Measurements from ENCODE around the gene IQCM.

GRCh38 chr4:149605601-149606378 is 209.9 kb downstream of the IQCM start:
- TF ChIP-seq SUZ12 (IDR thresholded peaks at IDR 0.05; ENCODE audit: extremely low read depth, insufficient read depth, insufficient read length) (no peak), ZNF274 (IDR thresholded peaks at IDR 0.05; ENCODE audit: low read depth, low read length) (no peak)

Measured in NT2/D1 (cell line).